HEK293T (cell line): ENCODE data around the gene AQP12B.

Experiments
- FOXA1 ChIP-seq: fragments of 450-650 bp; IDR thresholded peaks from 2 replicates; pipeline ENCODE4 v1.6.1; 2016; ENCODE audit warnings: mild to moderate bottlenecking
- HDGF ChIP-seq: fragments of 450-650 bp; IDR thresholded peaks from 2 replicates; pipeline ENCODE4 v1.6.1; 2017; ENCODE audit warnings: antibody characterized with exemption, borderline replicate concordance
- SP1 ChIP-seq: fragments of 450-650 bp; IDR thresholded peaks from 2 replicates; pipeline ENCODE4 v1.6.1; 2017
- ZNF384 ChIP-seq: fragments of 450-650 bp; IDR thresholded peaks from 2 replicates; pipeline ENCODE4 v1.6.1; 2016

- no peak for TF ChIP-seq HDGF
- no peak for TF ChIP-seq ZNF384
- TF ChIP-seq FOXA1 = no peak
- TF ChIP-seq SP1 = no peak
Observed at GRCh38 chr2:240727913-240728312, 45.2 kb upstream of the AQP12B start.
